Stimulated activated CD8-positive, alpha-beta memory T cell treated with anti-CD3 and anti-CD28 coated beads, Interleukin-15, amount 100 ng/mL, for 4 hours (primary cell): ENCODE measurements around the gene SPPL2B.

Experiments
- DNase-seq, 2 donors: peaks; one replicate each; pipeline ENCODE4 v3.0.0-alpha.2; 2020; ENCODE audit warnings: low read depth in 2 of 2

SPPL2B gene

GRCh38 chr19:2323707-2324106 is 4.8 kb upstream of the SPPL2B start:
- no peak for DNase-seq

DNA sequence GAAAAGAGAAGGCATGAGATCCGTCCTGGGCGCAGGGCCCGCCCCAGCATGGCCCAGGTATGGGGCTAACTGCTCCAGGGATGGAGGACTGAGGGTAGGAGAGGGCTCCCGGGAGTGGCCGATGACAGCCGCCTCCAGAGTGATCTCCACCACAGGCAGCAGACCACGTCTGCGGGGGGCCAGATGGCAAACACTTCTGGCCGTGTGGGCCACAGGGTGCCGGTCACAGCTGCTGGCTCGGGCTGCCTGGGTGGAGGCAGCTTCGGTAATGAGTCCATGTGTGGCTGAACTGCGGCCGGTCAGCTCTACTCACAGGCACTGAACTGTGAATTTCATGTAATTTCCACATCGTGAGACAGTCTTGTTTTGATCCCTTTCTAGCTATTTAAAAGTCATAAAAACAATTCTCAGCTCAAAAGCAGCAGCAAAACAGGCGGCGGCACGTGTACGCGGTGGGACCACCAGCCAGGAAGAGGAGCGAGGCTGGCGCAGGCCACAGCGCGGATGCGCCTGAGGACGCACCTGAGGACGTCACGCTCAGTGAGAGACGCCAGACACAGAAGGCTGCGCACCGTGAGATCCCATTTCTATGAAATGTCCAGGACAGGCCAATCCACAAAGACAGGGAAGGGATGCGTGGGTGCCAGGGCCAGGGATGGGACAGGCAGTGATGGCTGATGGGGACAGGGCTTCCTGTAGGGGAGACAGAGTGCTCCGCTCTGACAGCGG is 4.1 kb upstream of the SPPL2B start:
- DNase-seq, result no peak

DNA sequence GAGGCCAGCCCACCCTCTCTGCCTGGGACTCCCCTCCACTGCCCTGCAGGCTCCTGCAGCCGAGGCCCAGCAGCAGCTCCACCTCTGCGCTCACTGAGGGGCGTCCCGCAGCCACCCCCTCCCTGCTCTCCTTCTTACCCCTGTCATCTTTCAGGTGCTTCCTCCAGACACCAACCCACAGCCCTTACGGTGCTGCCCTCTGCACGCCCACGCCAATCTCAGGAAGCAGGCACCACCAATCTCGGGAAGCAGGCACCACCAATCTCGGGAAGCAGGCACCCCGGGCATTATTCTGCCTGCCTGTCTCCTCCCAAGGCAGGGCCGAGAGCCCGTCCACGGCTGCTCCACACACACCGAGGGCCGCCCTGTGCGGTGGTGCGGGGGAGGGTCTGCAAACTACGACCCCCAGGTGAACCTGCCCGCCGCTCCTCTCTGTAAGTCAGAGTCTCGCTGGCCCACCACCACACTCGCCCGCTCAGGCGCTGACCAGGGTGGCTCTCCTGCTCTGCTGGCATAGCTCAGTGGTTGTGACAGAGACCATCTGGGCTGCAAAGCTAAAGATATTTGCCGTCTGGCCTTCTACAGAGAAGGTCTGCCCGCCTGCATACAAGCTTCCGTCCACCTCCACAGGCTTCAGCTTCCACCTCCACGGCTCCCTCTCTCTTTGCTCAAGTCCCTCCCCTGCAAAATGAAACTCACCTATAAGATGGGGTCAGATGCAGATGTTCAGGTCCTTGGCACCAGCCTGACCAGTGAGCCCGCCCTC is 3.0 kb upstream of the SPPL2B start:
- no peak for DNase-seq

DNA sequence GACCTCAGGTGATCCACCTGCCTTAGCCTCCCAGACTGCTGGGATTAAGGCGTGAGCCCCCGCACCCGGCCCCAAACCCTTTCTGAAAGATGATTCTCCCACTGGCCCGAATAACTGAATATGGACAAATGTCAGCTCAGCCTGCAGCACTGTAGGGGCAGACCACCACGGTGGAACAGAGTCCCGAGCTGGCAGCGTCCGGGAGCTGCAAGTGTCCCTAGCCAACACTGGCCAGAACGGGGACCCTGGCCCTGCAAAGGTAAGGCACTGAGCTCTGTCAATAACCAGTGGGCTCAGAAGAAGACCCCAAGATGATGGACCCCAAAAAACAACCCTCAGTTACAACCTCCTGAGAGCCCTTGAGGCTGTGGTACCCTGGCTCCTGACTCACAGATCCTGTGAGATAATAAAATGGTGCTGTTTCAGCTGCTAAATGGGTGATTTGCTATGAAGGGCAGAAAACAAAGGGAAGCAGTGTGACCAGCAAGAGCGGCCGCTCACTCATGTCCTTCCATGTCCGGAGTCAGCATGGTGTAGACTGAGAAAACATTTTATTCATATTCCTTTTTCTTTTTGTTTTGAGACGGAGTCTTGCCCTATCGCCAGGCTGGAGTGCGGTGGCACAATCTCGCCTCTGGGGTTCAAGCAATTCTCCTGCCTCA is 1.7 kb upstream of the SPPL2B start:
- no peak for DNase-seq

GRCh38 chr19:2327773-2328400 is 597 bp upstream of the SPPL2B start:
- peak; percentile 26 to 47 for DNase-seq

DNA sequence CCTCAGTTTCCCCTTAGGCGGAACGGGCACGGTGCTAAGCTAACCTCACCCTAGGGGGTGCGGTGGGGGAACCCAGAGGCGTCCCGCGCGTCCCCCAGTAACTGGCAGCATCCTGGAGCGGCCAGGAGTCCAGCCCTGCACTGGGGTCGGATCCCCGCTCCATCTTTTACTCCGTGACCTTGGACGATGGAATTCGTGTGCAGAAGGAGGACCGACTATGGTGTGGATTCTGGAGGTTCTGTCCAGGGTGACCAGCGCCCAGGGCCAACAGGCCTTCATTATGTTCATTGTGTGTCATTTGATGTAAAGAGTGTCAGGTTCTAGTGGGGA is 630 bp downstream of the SPPL2B start:
- DNase-seq, result no peak

DNA sequence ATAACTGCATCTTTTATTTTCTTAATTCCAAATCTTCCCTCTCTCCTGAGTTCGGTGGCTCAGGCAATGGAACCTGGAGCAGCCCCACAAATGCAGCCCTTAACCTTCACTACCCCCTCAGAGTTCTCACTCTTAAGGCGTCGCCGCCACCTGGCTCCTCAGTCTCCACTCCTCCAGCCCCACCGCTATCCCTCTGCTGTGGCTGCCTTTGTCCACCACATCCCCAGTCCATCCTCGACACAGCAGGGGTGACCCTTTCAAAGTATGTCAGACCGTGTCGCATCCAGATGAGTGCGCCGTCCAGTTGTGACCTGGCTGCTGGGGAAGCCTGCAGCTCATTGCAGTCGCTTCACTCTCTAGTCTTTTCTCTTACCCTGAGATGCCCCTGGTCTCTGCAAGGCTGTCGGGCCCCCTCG is 1.0 kb downstream of the SPPL2B start:
- no peak for DNase-seq

- DNase-seq, result no peak
Measured at GRCh38 chr19:2330255-2330631, 1.8 kb downstream of the SPPL2B start.

- no peak for DNase-seq
Measured at GRCh38 chr19:2330632-2331284, 2.3 kb downstream of the SPPL2B start.

GRCh38 chr19:2331601-2332246 is 3.2 kb downstream of the SPPL2B start:
- no peak for DNase-seq

DNA sequence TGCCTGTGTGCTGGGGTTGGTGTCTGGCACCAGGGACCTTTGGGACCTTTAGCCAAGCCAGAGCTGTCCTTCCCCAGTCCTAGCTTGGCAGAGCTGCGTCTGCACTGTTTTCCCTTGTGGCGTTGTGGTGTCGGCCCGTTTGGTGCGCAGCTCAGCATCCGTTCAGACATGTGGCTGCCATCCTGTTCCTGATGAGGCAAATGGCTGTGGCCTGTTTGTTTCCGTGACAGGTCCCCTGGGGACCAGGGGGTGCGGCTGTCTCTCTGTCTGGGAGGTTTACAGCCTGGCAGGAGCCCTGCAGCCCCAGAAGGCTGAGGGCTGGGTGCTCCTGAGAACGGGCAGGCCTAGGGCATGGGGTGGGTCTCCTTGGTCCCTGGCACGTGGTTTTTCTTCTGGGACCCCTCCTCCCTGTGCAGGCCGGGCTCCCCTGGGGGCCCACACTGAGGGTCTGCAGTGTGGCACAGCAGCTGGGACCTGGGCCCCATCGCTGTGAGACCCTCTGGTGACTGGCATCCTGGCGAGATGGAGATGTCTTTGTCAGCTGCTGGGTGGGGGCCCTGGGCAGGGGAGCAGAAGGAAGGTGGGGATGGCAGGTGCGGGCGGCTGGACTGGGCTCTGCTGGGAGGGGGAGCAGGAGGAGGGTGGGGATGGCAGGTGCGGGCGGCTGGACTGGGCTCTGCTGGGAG is 4.0 kb downstream of the SPPL2B start:
- no peak for DNase-seq

GRCh38 chr19:2333027-2333806 is 4.7 kb downstream of the SPPL2B start:
- DNase-seq, result no peak

DNA sequence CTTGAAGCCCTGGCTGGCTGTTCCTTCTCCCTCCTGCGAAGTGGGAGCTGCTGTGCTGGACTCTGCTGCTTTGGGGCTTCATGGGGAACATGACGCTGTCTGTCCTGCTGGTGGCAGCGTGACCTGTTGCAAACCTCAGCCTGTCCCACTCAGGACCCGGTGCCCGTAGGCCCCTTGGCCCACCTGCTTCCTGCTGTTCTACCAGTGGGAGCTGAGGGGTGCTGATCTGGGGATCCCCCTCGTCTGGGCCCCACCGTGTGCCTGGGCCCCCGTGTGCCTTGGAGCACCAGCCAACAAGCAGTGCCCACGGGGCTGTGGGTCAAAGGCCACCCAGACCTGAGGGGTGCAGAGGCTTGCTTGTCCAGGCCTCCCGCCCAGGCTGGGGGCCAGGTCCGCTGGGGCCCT is 5.3 kb downstream of the SPPL2B start:
- DNase-seq, result no peak

DNA sequence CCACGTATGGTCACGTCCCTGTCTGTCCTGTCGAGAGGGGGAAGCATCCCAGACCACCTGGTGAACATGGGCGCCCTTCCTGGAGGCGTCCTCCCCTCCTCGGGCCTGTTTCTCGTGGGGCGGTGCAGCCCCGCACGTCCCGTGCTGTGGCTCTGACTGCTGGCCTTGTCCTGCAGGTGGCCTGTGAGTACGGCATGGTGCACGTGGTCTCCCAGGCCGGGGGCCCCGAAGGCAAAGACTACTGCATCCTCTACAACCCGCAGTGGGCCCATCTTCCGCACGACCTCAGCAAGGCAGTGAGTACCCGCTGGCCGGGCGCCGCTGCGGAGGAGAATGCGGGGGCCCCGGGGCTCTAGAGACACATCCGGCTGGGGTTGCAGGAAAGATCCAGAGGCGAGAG is 5.9 kb downstream of the SPPL2B start:
- DNase-seq, result no peak

GRCh38 chr19:2334986-2335846 is 6.7 kb downstream of the SPPL2B start:
- no peak for DNase-seq

GRCh38 chr19:2335848-2336247 is 7.4 kb downstream of the SPPL2B start:
- DNase-seq, result no peak

GRCh38 chr19:2336528-2337328 is 8.2 kb downstream of the SPPL2B start:
- DNase-seq, result no peak

GRCh38 chr19:2337329-2337707 is 8.8 kb downstream of the SPPL2B start:
- DNase-seq, result no peak
